Kidney (tissue), 14 donors: Measurements from ENCODE around the gene SLC9A3. TPM values are rescaled to one million over a fixed set of nuclear protein-coding genes. Genes with fewer than 3 reads are reported as not detected.

Experiments used
- DNase-seq, 5 donors: peaks; one replicate each; pipeline ENCODE4 v3.0.0-alpha.2; 2013 to 2020
- FAIRE-seq: peaks from 2 replicates; lab custom pipeline; 2012; peaks lifted over from hg19 to GRCh38; lab: Jason Lieb, UNC
- H3K27ac ChIP-seq, 2 donors: one replicate each; pipeline ENCODE4 v1.7.0; 2013; ENCODE audit warnings: low read depth in 2 of 2, low read length in 2 of 2, inconsistent platforms in 1 of 2
- H3K27me3 ChIP-seq: one replicate; pipeline ENCODE4 v1.7.1; 2013; ENCODE audit warnings: low read length, inconsistent platforms; ENCODE audit not compliant: control insufficient read depth, insufficient read depth
- H3K36me3 ChIP-seq, 3 donors: one replicate each; pipeline versions ENCODE4 v1.7.0 to v1.7.1; 2013; ENCODE audit warnings: low read length in 3 of 3, control low read depth in 1 of 3, inconsistent platforms in 1 of 3; ENCODE audit not compliant: insufficient read depth in 3 of 3, control insufficient read depth in 2 of 3
- H3K4me1 ChIP-seq, 3 donors: one replicate each; pipeline versions ENCODE4 v1.7.0 to v1.7.1; 2013; ENCODE audit warnings: low read length in 3 of 3, inconsistent platforms in 1 of 3, low read depth in 1 of 3; ENCODE audit not compliant: control insufficient read depth in 2 of 3, insufficient read depth in 2 of 3
- H3K4me3 ChIP-seq, 3 donors: one replicate each; pipeline versions ENCODE4 v1.7.0 to v1.8.1; 2013; ENCODE audit warnings: low read length in 3 of 3, control low read depth in 1 of 3, inconsistent platforms in 1 of 3
- H3K9ac ChIP-seq, 3 donors: one replicate each; pipeline versions ENCODE4 v1.7.0 to v1.7.1; 2013; ENCODE audit warnings: low read length in 3 of 3, control low read depth in 1 of 3, inconsistent platforms in 1 of 3
- H3K9me3 ChIP-seq, 3 donors: one replicate each; pipeline versions ENCODE4 v1.7.0 to v1.7.1; 2013; ENCODE audit warnings: low read length in 3 of 3, control low read depth in 1 of 3, inconsistent platforms in 1 of 3; ENCODE audit not compliant: control insufficient read depth in 2 of 3, insufficient read depth in 1 of 3
- CTCF ChIP-seq: IDR thresholded peaks from 3 replicates; pipeline ENCODE4 v1.5.1; 2012; ENCODE audit warnings: mild to moderate bottlenecking, moderate library complexity, borderline replicate concordance; ENCODE audit not compliant: insufficient read depth; ENCODE audit errors: extremely low read depth
- intact Hi-C: fragments of 100-400 bp; cut with DNase I; formaldehyde crosslinking; loops from one replicate; pipeline ENCODE4 v1.11.1; 2022
- polyA plus RNA-seq: library from polyadenylated mRNA; stranded (reverse); fragments of 350-450 nt; fragmentation: Illumina TruSeq; extraction: RNeasy Lipid Tissue Mini Kit (QIAGEN cat#74804); gene quantifications from one replicate; pipeline ENCODE4 v1.2.3, GENCODE V29; 2014; ENCODE audit warnings: low read depth, low replicate concordance; ENCODE audit not compliant: insufficient read depth
- total RNA-seq: library from RNA; stranded (reverse); fragmentation: NEBNext Ultra II Directional; extraction: Animal tissue kit (Norgen Biotek cat#: 25700); gene quantifications from one replicate; pipeline ENCODE4 v1.2.1, GENCODE V29; 2021
- donor health status: control.
- donor health status: control.
- donor health status: control.
- donor health status: control.
- donor health status: control.
- donor health status: DM: yes; HTN: yes; CAD: no.
- donor health status: Normal renal cell carcinoma (clear cell type).

Gene SLC9A3
- total and polyA plus RNA-seq, 2 donors from 2014 or later = 10.5 to 36.9 TPM

GRCh38 chr5:533243-533954, 9.2 kb upstream of the SLC9A3 start:
- no peak overlapping the region for H3K27ac ChIP-seq
- FAIRE-seq (no peak), DNase-seq (peak in 2 of 5 donors; percentile 49 to 73)
- H3K9ac ChIP-seq = no peak overlapping the region
- peaks cover 16% of the 10 kb centered on the region for H3K27me3 ChIP-seq
- H3K4me3 ChIP-seq = no peak overlapping the region
- no peaks in the 10 kb centered on the region for H3K4me1 ChIP-seq
- H3K9me3 ChIP-seq = no peaks in the 10 kb centered on the region
- no peak for TF ChIP-seq CTCF
- intact Hi-C loops = no loop called here
- no peaks in the 10 kb centered on the region for H3K36me3 ChIP-seq

- FAIRE-seq = no peak
- intact Hi-C loops = no loop called here
Measured at GRCh38 chr5:532521-533242, 8.4 kb upstream of the SLC9A3 start.

GRCh38 chr5:531749-532315, 7.6 kb upstream of the SLC9A3 start:
- Histone ChIP-seq H3K36me3 (no peaks in the 10 kb centered on the region), H3K27me3 (peaks cover 16% of the 10 kb centered on the region), H3K4me1 (no peaks in the 10 kb centered on the region), H3K27ac (no peak overlapping the region), H3K9ac (no peak overlapping the region), H3K4me3 (no peak overlapping the region), H3K9me3 (no peaks in the 10 kb centered on the region)
- TF ChIP-seq CTCF = no peak
- intact Hi-C loops = no loop called here
- FAIRE-seq (no peak), DNase-seq (peak in 1 of 5 donors; percentile 33)

More at GRCh38 chr5:532521-533242, 8.4 kb upstream of the SLC9A3 start:
- peak in 2 of 5 donors; percentile 49 to 51 for DNase-seq
- peaks cover 16% of the 10 kb centered on the region for H3K27me3 ChIP-seq
- no peaks in the 10 kb centered on the region for H3K36me3 ChIP-seq
- H3K27ac ChIP-seq = no peak overlapping the region
- no peak overlapping the region for H3K9ac ChIP-seq
- H3K4me1 ChIP-seq = no peaks in the 10 kb centered on the region
- TF ChIP-seq CTCF = no peak
- no peaks in the 10 kb centered on the region for H3K9me3 ChIP-seq
- H3K4me3 ChIP-seq = no peak overlapping the region
